Naive B cell (primary cell): ENCODE data around the gene RGCC. TPM values are rescaled to one million over a fixed set of nuclear protein-coding genes. Genes with fewer than 3 reads are reported as not detected.
A peak's percentile ranks its signal among the peaks of the same experiment; 100 is the strongest.

Experiments
- ATAC-seq, 2 donors: fragments of 150-1000 bp; cut with Tn5 transposase; 2 replicates each; pipeline ENCODE4 v1.10.0; 2021; ENCODE audit warnings: low read depth in 2 of 2, mild to moderate bottlenecking in 2 of 2, moderate library complexity in 2 of 2
- DNase-seq: peaks from one replicate; pipeline ENCODE4 v3.0.0; 2022
- H3K27ac Mint-ChIP-seq, 6 donors: one replicate each; pipeline ENCODE4 v1.8.0; 2020 to 2022; ENCODE audit warnings: mild to moderate bottlenecking in 6 of 6, mixed read lengths in 6 of 6, moderate library complexity in 5 of 6, inconsistent platforms in 2 of 6
- H3K27me3 Mint-ChIP-seq, 3 donors: one replicate each; pipeline ENCODE4 v1.8.0; 2021 to 2022; ENCODE audit warnings: mixed read lengths in 3 of 3, mild to moderate bottlenecking in 1 of 3
- H3K36me3 Mint-ChIP-seq, 2 donors: one replicate each; pipeline ENCODE4 v1.8.0; 2020 to 2022; ENCODE audit warnings: mixed read lengths in 2 of 2, inconsistent platforms in 1 of 2, mild to moderate bottlenecking in 1 of 2
- H3K4me1 Mint-ChIP-seq, 3 donors: one replicate each; pipeline ENCODE4 v1.8.0; 2020 to 2022; ENCODE audit warnings: mixed read lengths in 3 of 3, inconsistent platforms in 1 of 3, mild to moderate bottlenecking in 1 of 3, moderate library complexity in 1 of 3
- H3K4me3 Mint-ChIP-seq, 8 donors: one replicate each; pipeline ENCODE4 v1.8.0; 2020 to 2022; ENCODE audit warnings: mild to moderate bottlenecking in 8 of 8, mixed read lengths in 8 of 8, moderate library complexity in 8 of 8, inconsistent platforms in 2 of 8
- H3K9me3 Mint-ChIP-seq, 7 donors: one replicate each; pipeline ENCODE4 v1.8.0; 2020 to 2022; ENCODE audit warnings: mixed read lengths in 7 of 7, mild to moderate bottlenecking in 5 of 7, inconsistent platforms in 2 of 7, moderate library complexity in 1 of 7
- polyA plus RNA-seq, 6 donors: library from polyadenylated mRNA; unstranded; fragments of 300-500 nt; fragmentation: Illumina TruSeq; gene quantifications; one replicate each; pipeline ENCODE4 v1.2.3, GENCODE V29; 2021; ENCODE audit warnings: low read depth in 6 of 6

Gene RGCC
- polyA plus RNA-seq, 6 donors from 2014 or later = 0.88 to 7.7 (median 2.5) TPM; not detected in 1

DNA sequence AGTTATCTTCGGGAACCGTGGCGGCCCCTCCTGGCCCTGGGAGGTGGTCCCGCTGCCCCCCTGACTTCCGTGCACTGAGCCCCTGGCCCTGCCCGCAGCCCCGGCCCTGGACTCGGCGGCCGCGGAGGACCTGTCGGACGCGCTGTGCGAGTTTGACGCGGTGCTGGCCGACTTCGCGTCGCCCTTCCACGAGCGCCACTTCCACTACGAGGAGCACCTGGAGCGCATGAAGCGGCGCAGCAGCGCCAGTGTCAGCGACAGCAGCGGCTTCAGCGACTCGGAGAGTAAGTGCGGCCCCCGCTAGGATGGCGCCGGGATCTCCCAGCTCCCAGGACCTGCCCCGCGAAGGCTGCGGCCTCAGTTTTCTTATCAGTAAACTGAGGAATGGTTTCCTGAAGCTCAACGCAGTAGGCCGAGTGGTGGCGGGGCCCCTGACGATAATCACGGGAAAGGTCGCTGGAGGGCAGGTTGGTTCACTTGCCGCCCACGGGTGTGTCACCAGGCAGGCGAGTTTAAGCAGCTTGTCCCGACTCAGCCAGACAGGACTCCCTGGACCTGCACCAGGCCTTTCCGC lies 924 bp downstream of the RGCC start:
- no peaks in the 10 kb centered on the region for H3K36me3 Mint-ChIP-seq
- H3K27me3 Mint-ChIP-seq = peaks cover 42 to 58% (median 46%) of the 10 kb centered on the region in 3 donors
- H3K27ac Mint-ChIP-seq = peak overlapping the region; percentile 9 to 87 (median 70)
- no peaks in the 10 kb centered on the region for H3K9me3 Mint-ChIP-seq
- peak overlapping the region; percentile 58 to 86 (median 76) for H3K4me3 Mint-ChIP-seq
- DNase-seq (no peak), ATAC-seq (peak; percentile 8 to 26)
- peaks cover 18 to 39% (median 34%) of the 10 kb centered on the region in 3 donors for H3K4me1 Mint-ChIP-seq

DNA sequence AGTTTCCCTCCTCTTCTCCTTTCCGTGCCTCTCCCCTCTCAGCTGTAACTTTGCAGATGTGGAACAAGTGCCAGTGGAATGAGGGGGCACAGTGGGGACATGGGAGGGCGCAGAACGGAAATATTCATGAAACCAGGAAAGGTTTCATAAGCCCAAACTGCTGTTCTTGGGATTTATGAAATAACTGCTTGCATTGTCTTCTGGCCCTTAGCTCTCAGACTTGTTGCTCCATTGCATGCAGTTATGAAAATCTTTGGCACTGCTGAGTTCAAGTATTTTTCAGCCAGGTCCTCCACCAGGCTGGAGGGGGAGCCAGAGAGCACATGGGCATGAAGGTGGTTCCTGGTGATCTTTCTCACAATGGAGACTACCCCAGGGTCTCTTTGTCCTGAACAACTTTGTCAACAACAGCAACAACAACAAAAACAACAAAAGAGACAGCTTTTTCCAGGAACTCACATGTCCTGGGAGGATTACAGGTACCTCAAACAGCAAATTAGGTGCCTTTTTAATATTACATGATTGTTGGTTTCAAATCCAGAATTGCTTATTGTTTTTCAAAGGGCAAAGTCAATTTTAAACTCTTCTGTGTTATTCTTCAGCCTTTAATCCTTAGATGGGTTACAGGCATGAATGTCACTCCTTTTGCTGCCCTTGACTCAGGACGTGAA lies 1.5 kb downstream of the RGCC start:
- Mint-ChIP-seq H3K27me3 (peaks cover 42 to 58% (median 46%) of the 10 kb centered on the region in 3 donors), H3K36me3 (no peaks in the 10 kb centered on the region), H3K27ac (peak overlapping the region in 5 of 6 donors; percentile 28 to 90 (median 79)), H3K9me3 (no peaks in the 10 kb centered on the region), H3K4me1 (peaks cover 24 to 46% (median 41%) of the 10 kb centered on the region in 3 donors), H3K4me3 (peak overlapping the region; percentile 58 to 86 (median 76))
- ATAC-seq = peak; percentile 9 to 13
- no peak for DNase-seq

DNA sequence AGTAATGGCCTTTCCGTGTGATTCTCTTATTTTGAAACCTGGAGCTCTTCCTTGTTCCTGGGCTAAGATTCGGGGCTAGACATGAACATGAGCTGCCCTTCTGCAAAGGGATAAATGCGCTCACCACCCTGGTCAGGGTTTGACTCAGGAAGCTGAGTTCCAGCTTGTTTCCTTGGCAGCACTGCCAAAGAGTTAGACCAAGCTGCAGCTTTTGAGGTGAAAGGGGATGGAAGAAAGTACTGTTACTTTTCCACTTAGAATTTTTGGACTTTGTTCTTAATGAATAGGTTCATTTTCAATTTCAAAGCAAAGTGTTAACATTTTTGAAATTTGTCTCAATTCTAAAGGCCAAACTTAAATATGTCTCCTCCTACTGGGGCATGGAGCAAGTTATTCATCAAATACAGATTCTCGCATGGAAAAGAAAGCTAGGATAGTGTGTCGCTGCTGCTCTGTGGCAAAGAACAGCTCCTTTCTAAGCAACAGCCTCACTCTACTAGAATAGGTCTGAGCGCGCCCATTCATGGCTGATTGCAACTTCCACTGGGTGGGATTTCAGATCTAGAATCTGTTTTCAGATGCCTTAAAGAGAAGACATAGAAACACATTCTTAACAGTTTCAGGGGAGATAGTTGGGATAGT lies 2.2 kb downstream of the RGCC start:
- H3K36me3 Mint-ChIP-seq = no peaks in the 10 kb centered on the region
- no peak for ATAC-seq
- peaks cover 29 to 52% (median 47%) of the 10 kb centered on the region in 3 donors for H3K4me1 Mint-ChIP-seq
- peak overlapping the region in 7 of 8 donors; percentile 39 to 74 (median 58) for H3K4me3 Mint-ChIP-seq
- no peaks in the 10 kb centered on the region for H3K9me3 Mint-ChIP-seq
- peak overlapping the region in 3 of 6 donors; percentile 41 to 76 (median 62) for H3K27ac Mint-ChIP-seq
- no peak for DNase-seq
- peaks cover 42 to 55% (median 45%) of the 10 kb centered on the region in 3 donors for H3K27me3 Mint-ChIP-seq

DNA sequence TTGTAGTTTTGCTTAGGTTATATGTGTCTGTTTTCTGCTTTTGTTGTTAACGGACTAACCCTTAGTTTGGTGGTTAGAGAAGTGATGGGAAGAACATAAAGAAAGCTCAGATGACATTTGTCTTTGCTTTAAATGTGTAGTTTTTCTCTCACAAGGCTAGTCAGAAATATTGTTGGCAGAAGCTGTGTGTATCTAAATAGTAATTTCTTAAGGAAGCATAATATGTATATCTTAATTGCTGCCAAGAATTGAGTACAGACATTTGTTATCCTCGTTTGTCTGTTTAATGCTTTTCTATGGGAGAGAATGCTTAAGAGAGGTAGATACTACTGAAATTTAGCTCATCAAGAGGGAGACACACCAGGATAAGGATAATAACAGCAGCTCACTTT lies 2.7 kb downstream of the RGCC start:
- no peaks in the 10 kb centered on the region for H3K36me3 Mint-ChIP-seq
- no peaks in the 10 kb centered on the region for H3K9me3 Mint-ChIP-seq
- H3K27ac Mint-ChIP-seq = peak overlapping the region in 3 of 6 donors; percentile 12 to 76 (median 41)
- ATAC-seq = no peak
- H3K4me1 Mint-ChIP-seq = peaks cover 35 to 57% (median 52%) of the 10 kb centered on the region in 3 donors
- H3K4me3 Mint-ChIP-seq = peak overlapping the region in 4 of 8 donors; percentile 37 to 74 (median 63)
- DNase-seq = no peak
- H3K27me3 Mint-ChIP-seq = peaks cover 40 to 50% (median 40%) of the 10 kb centered on the region in 3 donors

DNA sequence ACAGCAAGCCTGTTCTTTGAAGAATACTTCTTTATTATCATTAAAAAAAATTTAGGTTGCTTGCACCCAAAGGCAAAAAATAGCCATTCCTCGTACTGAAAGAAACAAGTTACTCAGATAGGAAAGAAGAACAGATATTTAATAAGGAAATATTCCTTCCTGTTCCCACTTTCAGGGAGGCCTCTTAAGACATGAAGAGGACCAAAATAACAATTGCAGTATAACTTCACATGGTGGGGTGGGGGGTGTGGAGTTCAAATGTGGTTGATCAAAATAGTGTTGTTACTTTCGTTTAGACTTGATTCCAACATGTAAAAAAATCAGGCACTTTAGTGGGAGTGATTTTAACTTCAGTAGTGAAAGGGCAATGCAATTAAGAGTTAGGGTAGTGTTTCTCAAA lies 3.6 kb downstream of the RGCC start:
- H3K36me3 Mint-ChIP-seq = no peaks in the 10 kb centered on the region
- no peak for ATAC-seq
- no peak for DNase-seq
- H3K4me3 Mint-ChIP-seq = no peak overlapping the region
- no peak overlapping the region for H3K27ac Mint-ChIP-seq
- H3K9me3 Mint-ChIP-seq = no peaks in the 10 kb centered on the region
- peaks cover 41 to 66% (median 61%) of the 10 kb centered on the region in 3 donors for H3K4me1 Mint-ChIP-seq
- peaks cover 33 to 41% (median 33%) of the 10 kb centered on the region in 3 donors for H3K27me3 Mint-ChIP-seq

DNA sequence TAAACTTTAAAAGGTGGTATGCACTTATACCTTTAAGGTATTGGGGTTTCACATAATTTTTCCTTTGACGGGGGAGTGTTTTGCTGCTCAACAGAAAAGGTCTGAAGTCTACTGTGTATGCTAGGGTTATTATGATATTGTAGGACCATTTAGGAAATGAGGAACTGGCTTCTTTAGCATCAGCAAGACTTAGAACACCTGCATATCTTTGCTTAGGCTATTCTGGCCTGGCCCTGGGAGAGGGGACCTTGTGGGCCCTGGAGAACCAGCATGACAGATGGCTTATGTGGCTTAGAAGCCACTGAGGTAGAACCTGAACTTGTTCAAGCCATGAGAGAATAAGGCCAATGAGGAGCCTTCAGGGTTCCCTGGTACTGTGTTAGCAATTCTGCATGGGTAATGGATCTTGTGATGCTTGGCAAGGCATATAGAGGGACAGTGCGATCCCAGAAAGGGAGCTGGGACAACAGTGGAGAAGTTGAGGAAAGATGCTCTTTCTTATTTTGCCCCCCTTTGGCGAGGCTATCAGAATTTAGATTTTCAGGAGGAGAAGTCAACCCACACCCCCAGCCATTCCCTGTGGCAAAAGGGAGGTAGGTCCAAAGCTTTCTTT lies 4.3 kb downstream of the RGCC start:
- H3K27ac Mint-ChIP-seq = peak overlapping the region in 4 of 6 donors; percentile 11 to 59 (median 41)
- DNase-seq (no peak), ATAC-seq (peak in 1 of 2 donors; percentile 3)
- peak overlapping the region in 3 of 8 donors; percentile 21 to 56 (median 54) for H3K4me3 Mint-ChIP-seq
- peaks cover 26 to 34% (median 26%) of the 10 kb centered on the region in 3 donors for H3K27me3 Mint-ChIP-seq
- H3K9me3 Mint-ChIP-seq = no peaks in the 10 kb centered on the region
- peaks cover 45 to 69% (median 56%) of the 10 kb centered on the region in 3 donors for H3K4me1 Mint-ChIP-seq
- no peaks in the 10 kb centered on the region for H3K36me3 Mint-ChIP-seq

DNA sequence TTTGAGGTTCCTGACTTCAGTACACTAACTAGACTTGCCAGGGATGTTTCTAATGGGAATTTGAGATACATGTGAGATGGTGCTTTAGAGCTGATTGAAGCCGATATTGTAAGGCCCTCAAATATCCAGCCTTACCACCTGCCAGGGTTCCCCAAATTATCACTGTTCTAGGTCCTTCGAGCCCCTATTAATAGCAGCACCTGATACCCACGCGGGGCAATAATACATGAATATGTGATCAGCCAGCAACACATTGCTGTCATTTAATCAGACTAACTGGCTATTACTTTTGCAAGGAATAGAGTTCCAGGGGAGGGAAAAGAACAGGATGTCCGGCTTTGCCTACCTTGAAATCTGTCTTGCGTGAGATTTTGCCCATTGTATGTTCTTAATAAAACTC lies 5.1 kb downstream of the RGCC start:
- H3K36me3 Mint-ChIP-seq = no peaks in the 10 kb centered on the region
- peaks cover 49 to 64% (median 54%) of the 10 kb centered on the region in 3 donors for H3K4me1 Mint-ChIP-seq
- H3K9me3 Mint-ChIP-seq = no peaks in the 10 kb centered on the region
- peak overlapping the region in 2 of 8 donors; percentile 16 to 65 for H3K4me3 Mint-ChIP-seq
- DNase-seq = no peak
- peak overlapping the region in 3 of 6 donors; percentile 8 to 40 (median 19) for H3K27ac Mint-ChIP-seq
- H3K27me3 Mint-ChIP-seq = peaks cover 23 to 29% (median 23%) of the 10 kb centered on the region in 3 donors
- no peak for ATAC-seq

DNA sequence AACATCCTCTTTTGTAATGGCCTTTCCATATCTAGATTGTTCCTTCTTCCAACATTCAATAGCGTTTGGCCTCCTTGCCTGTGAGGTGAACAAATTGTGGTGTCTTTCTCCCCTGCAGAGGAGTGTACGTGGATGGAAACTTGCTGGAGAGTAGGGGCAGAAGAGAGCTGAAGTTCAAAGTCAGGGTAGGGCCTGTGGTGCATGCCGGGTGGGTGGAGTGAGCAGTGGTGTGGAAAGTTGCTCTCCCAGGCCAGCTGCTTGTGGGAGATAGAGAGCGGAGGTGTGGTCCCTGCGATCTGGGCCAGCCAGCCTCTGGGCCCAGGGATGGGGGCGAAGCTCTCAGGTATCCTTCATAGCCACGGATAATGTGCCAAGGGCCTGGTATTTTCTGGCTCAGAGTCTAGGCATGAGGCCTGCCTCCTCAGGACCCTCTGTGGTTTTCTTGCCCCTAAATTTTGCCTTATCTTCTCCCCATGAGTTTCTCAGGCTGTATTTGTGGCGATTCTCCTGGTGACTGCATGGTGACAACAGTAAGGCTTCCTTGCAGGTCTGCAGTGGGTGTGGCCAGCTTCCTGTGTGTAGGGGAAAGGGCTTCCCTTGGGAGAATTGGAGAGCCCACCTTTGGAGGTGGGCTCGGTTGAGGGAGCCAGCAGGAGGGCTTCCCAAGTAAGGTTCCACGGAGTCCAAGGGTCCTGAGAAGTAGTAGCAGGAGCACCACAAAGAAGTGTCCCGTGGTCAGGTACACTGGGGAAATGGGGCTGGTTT lies 6.7 kb downstream of the RGCC start:
- ATAC-seq = peak; percentile 20 to 22
- Mint-ChIP-seq H3K27ac (peak overlapping the region; percentile 29 to 97 (median 93)), H3K4me1 (peaks cover 44 to 55% (median 47%) of the 10 kb centered on the region in 3 donors), H3K9me3 (no peaks in the 10 kb centered on the region), H3K36me3 (no peaks in the 10 kb centered on the region), H3K4me3 (peak overlapping the region; percentile 31 to 80 (median 68)), H3K27me3 (peaks cover 17 to 23% (median 17%) of the 10 kb centered on the region in 3 donors)
- no peak for DNase-seq

DNA sequence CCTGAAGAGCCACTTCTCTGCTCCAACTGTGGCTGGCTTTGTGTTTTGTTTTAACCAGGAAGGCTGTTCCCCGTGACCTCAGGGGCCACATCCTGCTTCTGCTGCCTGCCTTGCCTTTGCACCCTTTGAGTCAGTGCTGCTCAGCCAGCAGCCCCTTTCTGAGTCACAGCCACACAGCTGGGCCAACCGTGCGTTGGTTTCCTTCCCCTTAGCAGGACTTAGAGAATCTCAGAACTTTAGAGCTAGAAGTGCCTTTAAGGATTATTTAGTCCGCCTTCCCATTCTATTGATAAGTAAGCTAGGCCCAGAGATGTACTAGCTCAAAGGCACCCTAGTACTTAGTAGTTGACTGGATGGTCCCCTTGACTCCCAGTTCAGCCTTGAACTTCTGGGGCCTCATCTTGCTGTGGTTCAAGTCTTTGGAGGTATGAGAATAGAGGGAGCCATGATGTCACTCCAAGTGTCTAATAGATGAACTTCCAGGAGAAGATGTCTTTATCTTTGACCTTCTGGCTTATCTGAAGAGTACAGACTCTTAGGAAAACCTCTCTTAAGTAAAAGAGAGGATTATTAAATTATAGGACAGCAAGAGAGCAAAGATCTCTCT lies 8.0 kb downstream of the RGCC start:
- Mint-ChIP-seq H3K9me3 (no peaks in the 10 kb centered on the region), H3K36me3 (no peaks in the 10 kb centered on the region)

DNA sequence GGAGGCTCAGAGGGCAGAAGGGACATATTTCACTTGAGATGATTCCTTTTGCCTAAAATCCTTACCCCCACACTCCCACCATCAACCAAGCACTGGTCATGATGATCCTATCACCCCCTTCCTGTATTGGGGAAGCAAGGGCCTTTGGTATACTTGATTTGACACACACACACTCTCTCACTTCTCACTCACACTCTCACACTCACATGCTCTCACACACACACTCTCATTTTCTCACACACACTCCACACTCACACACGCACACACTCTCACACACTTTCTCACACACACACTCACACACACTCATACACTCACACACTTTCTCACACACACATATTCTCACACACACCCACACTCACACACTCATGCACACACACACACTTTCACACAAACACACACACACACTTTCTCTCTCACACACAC lies 8.6 kb downstream of the RGCC start:
- ATAC-seq = no peak
- peaks cover 0 to 8% (median 0%) of the 10 kb centered on the region in 3 donors for H3K27me3 Mint-ChIP-seq

More for the DNA sequence above, 8.0 kb downstream of the RGCC start:
- Mint-ChIP-seq H3K4me1 (peaks cover 40 to 53% (median 46%) of the 10 kb centered on the region in 3 donors), H3K4me3 (peak overlapping the region in 7 of 8 donors; percentile 44 to 74 (median 67)), H3K27ac (peak overlapping the region; percentile 13 to 95 (median 89)), H3K27me3 (peaks cover 4 to 11% (median 4%) of the 10 kb centered on the region in 3 donors)
- ATAC-seq (peak; percentile 67 to 77), DNase-seq (peak; percentile 65)

DNA sequence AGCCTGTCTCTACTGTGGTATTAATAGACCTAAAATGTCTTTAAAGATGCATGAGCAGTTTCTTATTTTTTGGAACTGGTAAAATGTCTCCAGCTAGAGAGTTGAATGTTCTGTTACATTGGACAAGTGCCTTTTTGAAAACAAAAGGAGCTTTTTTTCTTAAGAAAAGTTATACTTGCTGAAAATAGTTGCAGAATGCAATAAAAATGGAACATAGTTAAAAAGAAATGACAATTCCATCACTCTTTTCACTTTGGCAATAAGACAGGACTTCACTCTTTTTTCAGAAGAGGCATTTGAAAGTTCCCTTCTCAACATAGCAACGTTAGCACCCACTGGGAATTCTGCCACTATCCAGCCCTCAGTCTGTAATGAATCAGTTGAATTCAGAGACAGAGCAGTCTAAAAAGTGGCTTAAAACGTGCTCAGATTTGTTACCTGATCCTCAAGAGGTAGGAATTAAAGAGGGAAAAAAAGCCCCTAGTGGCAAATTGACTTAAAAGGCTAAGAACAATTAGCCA lies 10.1 kb downstream of the RGCC start:
- Mint-ChIP-seq H3K27ac (peak overlapping the region in 1 of 6 donors; percentile 25), H3K4me1 (peaks cover 34 to 41% (median 36%) of the 10 kb centered on the region in 3 donors), H3K27me3 (no peaks in the 10 kb centered on the region), H3K9me3 (no peaks in the 10 kb centered on the region), H3K4me3 (no peak overlapping the region), H3K36me3 (no peaks in the 10 kb centered on the region)
- no peak for DNase-seq
- no peak for ATAC-seq

More for the DNA sequence above, 8.6 kb downstream of the RGCC start:
- Mint-ChIP-seq H3K27ac (peak overlapping the region in 4 of 6 donors; percentile 29 to 95 (median 54)), H3K4me1 (peaks cover 40 to 53% (median 46%) of the 10 kb centered on the region in 3 donors), H3K36me3 (no peaks in the 10 kb centered on the region), H3K4me3 (peak overlapping the region in 3 of 8 donors; percentile 34 to 74 (median 74)), H3K9me3 (no peaks in the 10 kb centered on the region)
- DNase-seq = no peak

DNA sequence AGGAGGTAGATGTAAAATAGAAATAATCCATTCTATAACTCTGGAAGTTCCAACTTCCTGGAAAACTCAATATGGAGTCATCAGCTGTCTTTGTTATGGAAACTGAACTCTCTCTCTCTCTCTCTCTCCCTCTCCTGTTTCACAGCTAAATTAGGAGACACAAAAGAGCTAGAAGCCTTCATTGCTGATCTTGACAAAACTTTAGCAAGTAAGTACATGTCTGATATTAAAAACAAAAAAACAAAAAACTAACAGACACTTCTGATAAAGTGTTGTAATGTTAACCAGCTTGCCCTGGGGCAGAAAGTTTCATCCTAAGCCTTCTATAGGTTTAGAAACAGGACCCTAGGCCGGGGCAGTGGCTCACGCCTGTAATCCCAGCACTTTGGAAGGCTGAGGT lies 11.3 kb downstream of the RGCC start:
- Mint-ChIP-seq H3K4me3 (no peak overlapping the region), H3K27me3 (no peaks in the 10 kb centered on the region), H3K9me3 (no peaks in the 10 kb centered on the region), H3K27ac (no peak overlapping the region), H3K4me1 (peaks cover 25 to 30% (median 27%) of the 10 kb centered on the region in 3 donors), H3K36me3 (no peaks in the 10 kb centered on the region)
- DNase-seq = no peak
- ATAC-seq = no peak
